Measurements from ENCODE around the gene RICTOR. TPM values are rescaled to one million over a fixed set of nuclear protein-coding genes. Genes with fewer than 3 reads are reported as not detected.

The RICTOR gene
- total and polyA plus RNA-seq, 2 of the 4 experiments (the other 2 are of a cell fraction), result 4.1 to 35.7 TPM

DNA sequence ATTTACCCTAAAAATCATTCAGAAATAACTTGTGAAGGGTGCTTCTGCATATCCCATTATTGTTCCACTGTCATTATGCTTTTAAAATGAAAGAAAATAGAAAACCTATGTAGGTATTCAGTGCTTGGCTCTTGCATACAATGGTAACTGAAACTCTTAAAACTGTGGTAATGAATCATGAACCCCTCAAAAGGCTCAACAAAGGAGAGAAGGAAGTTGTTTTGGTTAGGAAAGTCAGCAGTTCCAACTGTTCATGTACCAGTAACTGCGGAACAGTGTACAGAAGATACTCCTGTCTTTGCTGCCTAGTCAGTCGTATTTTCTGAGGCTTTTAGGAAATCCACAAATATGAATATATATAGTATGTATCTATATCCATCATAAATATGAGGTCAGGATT, 132.3 kb downstream of the RICTOR start:
- no peak overlapping the region for H4K5ac ChIP-seq (ENCODE audit: low read depth, low read length)
- WGBS, 2 experiments (ENCODE audit: extremely low coverage in 2 of 2, insufficient read length in 1 of 2), result no CpG with 5 or more reads among the region's 2 CpGs

More for the DNA sequence above, 132.3 kb downstream of the RICTOR start:
- Histone ChIP-seq H2AK9ac (replicated peaks; ENCODE audit: low read depth, low read length, poor library complexity) (no peak overlapping the region), H3K18ac (ENCODE audit: low read depth, low read length) (no peak overlapping the region), H3K4me2 (ENCODE audit: low read depth, low read length) (no peak overlapping the region), H3K36me3 (ENCODE audit: control insufficient read depth, insufficient read depth, low read length) (peaks cover 27% of the 10 kb centered on the region), H2BK120ac (ENCODE audit: low read depth, low read length) (no peak overlapping the region), H4K8ac (ENCODE audit: low read depth in 2 of 2, low read length in 2 of 2) (no peak overlapping the region), H2BK20ac (ENCODE audit: low read depth, low read length) (no peak overlapping the region), H3K4me3 (ENCODE audit: insufficient read depth, low read depth, low read length) (no peak overlapping the region), H4K20me1 (ENCODE audit: insufficient read depth, low read length) (no peaks in the 10 kb centered on the region; the same call in 1 of the 2 replicates), H3K14ac (replicated peaks; ENCODE audit: low read depth, low read length) (no peak overlapping the region), H3K56ac (ENCODE audit: extremely low read depth, insufficient read depth, low read length) (no peak overlapping the region), H3K23ac (ENCODE audit: low read depth, low read length) (no peak overlapping the region), H2AFZ (replicated peaks; ENCODE audit: low read length, poor library complexity) (no peak overlapping the region), H2BK15ac (ENCODE audit: low read depth, low read length) (no peak overlapping the region), H2BK5ac (ENCODE audit: low read depth, low read length, poor library complexity, severe bottlenecking) (no peak overlapping the region), H4K91ac (ENCODE audit: insufficient read depth, low read depth, low read length) (no peak overlapping the region), H2AK5ac (ENCODE audit: low read depth, low read length) (no peak overlapping the region), H3K4ac (ENCODE audit: low read depth, low read length) (no peak overlapping the region), H3K27me3 (ENCODE audit: control insufficient read depth, insufficient read depth, low read length) (no peaks in the 10 kb centered on the region), H3K27ac (ENCODE audit: insufficient read depth, low read length) (no peak overlapping the region), H3K9me3 (ENCODE audit: control insufficient read depth, insufficient read depth, low read length) (no peaks in the 10 kb centered on the region), H3K9me1 (ENCODE audit: insufficient read depth, low read length) (no peaks in the 10 kb centered on the region), H3K4me1 (ENCODE audit: control insufficient read depth, insufficient read depth, low read length) (peaks cover 6% of the 10 kb centered on the region), H3K9ac (ENCODE audit: low read depth, low read length) (no peak overlapping the region), H3K79me1 (ENCODE audit: low read depth in 1 of 2, low read length in 2 of 2) (peaks cover 0 to 11% of the 10 kb centered on the region in 2 experiments; a peak in 3 of 4 replicates)
- TF ChIP-seq RCOR1 (IDR thresholded peaks at IDR 0.05; ENCODE audit: insufficient replicate concordance, low read length), result no peak
- no peak for TF ChIP-seq USF2 (IDR thresholded peaks at IDR 0.05; ENCODE audit: low read depth, low read length)
- intact Hi-C loops (cut with micrococcal nuclease) (no loop called here), dilution Hi-C loops (cut with HindIII; ENCODE audit: low sequenced_read_pairs, unreplicated experiment) (no loop called here), in situ Hi-C loops (cut with MboI; ENCODE audit: low sequenced_read_pairs) (no loop called here)
- CTCF ChIA-PET, result no interaction called here
- no peak for ATAC-seq (ENCODE audit: low read depth)
- POLR2A ChIA-PET (ENCODE audit: unreplicated experiment), result no interaction called here
- BruUV-seq (replicated peaks), result no TSS peak
- no peak for DNase-seq
